ES-I3 (cell line): ENCODE data around the gene SLC12A4.
"Not testable (repeated sequence)": the region's sequence is repeated elsewhere in the genome, so short reads cannot be mapped to it uniquely, and the experiment has no call there.

Experiments used
- H3K36me3 ChIP-seq: 2 replicates; pipeline ENCODE4 v1.6.1; 2013; ENCODE audit warnings: mild to moderate bottlenecking, low read length, control low read depth, moderate library complexity; ENCODE audit not compliant: insufficient read depth
- H3K4me1 ChIP-seq: 2 replicates; pipeline ENCODE4 v1.6.1; 2013; ENCODE audit warnings: mild to moderate bottlenecking, control low read depth, low read length; ENCODE audit not compliant: insufficient read depth
- H3K9ac ChIP-seq: 2 replicates; pipeline ENCODE4 v1.6.1; 2013; ENCODE audit warnings: low read depth, mild to moderate bottlenecking, low read length, moderate library complexity
- H3K9me3 ChIP-seq: 2 replicates; pipeline ENCODE4 v1.6.1; 2013; ENCODE audit warnings: mild to moderate bottlenecking, low read length, moderate library complexity; ENCODE audit not compliant: control insufficient read depth, insufficient read depth

Gene SLC12A4

DNA sequence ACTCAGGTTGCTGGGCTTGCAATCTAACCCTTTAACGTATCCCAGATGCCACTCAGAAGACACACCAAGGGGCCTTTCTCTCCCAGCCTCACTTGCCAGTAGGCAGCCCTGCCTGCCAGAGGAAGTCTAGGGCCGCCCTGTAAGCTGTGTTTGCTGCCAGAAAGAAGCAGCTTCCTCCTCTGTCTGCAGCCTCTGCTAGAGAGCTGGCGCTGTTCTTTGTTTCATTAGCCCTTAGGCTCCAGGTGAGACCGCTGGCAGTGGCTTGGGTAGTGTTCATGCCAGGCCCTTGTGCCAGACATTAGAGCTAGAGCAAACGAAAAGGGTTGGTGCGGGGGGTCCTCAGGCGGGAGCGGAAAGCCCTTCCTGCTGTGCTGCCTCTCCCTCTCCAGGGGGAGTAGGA lies 45.7 kb downstream of the SLC12A4 start:
- H3K36me3 ChIP-seq: peaks cover 7% of the 10 kb centered on the region
- H3K9ac ChIP-seq: no peak overlapping the region
- no peaks in the 10 kb centered on the region for H3K9me3 ChIP-seq
- peaks cover under 1% of the 10 kb centered on the region; the same call in 1 of the 2 replicates for H3K4me1 ChIP-seq

DNA sequence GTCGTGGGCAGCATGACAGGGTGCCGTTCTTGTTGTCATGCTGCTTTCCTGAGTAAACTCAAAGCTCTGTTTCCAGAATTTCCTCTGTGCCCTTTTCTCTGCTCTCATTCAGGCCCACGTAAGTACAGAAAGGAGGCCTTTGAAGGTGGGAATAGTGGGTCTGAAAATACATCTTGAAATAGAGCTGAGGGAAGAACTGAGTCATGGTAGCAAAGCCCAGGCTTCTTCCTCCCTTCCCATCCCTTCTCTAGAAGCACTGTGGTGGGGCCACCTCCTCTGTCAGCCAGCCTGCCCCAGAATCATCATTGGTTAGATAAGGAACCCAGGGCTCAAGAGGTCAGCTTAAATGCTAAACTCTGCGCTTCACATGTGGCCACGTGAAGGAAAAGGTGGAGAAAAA lies 46.2 kb downstream of the SLC12A4 start:
- Histone ChIP-seq H3K4me1 (peaks cover 6% of the 10 kb centered on the region; the same call in 1 of the 2 replicates), H3K36me3 (peaks cover 7% of the 10 kb centered on the region)

DNA sequence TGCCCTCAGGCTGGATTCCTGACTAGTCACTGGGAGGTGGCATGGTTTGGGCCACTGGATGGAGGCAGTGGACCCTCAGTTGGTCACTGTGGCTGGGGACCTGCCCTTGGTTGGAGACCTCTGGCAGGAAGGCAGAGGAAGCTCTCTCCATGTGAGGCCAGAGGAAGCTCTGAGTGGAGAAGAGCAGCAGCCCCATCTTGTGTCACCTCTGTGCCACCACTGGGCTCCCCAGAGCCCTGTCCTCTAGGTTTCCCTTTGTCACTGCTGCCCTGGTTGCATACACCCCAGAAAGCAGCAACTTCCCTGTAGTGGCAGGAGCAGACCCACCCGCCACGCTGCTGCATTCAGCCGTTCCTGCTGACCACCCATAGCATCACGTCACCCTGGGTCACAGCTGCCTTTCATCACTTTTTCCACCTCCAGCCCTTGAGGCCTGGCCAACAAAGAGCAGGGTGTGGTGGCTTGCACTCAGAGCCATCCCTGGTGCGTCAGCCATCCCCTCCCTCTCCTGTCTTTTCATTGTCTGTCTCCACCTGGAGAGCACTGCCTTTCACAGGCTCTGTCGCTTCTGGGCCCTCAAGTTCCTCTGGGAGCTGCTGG lies 48.7 kb downstream of the SLC12A4 start:
- Histone ChIP-seq H3K36me3 (peaks cover 7% of the 10 kb centered on the region), H3K9ac (no peak overlapping the region), H3K9me3 (no peaks in the 10 kb centered on the region), H3K4me1 (peaks cover 16% of the 10 kb centered on the region)

More for the DNA sequence above, 46.2 kb downstream of the SLC12A4 start:
- Histone ChIP-seq H3K9me3 (no peaks in the 10 kb centered on the region), H3K9ac (no peak overlapping the region)

DNA sequence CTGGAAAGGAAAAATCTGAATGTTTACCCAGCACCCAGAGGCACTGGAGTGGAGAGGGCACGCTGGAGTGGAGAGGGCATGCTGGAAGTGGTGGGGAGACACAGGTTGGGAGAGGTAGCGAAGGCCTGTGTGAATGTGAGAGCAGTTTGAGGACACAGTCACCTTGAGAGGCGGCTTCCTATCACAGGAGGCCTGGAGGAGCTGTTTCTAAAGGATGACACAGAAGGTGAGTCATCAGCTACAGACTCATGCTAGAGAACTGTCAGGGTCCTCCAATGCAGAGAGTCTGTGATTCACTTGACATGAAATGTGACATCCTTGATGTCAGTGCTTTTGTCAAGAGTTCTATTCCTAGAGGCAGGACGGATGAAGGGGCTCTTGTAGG lies 50.6 kb downstream of the SLC12A4 start:
- Histone ChIP-seq H3K9ac (no peak overlapping the region), H3K4me1 (peaks cover 17% of the 10 kb centered on the region), H3K36me3 (peaks cover 7% of the 10 kb centered on the region), H3K9me3 (no peaks in the 10 kb centered on the region)

DNA sequence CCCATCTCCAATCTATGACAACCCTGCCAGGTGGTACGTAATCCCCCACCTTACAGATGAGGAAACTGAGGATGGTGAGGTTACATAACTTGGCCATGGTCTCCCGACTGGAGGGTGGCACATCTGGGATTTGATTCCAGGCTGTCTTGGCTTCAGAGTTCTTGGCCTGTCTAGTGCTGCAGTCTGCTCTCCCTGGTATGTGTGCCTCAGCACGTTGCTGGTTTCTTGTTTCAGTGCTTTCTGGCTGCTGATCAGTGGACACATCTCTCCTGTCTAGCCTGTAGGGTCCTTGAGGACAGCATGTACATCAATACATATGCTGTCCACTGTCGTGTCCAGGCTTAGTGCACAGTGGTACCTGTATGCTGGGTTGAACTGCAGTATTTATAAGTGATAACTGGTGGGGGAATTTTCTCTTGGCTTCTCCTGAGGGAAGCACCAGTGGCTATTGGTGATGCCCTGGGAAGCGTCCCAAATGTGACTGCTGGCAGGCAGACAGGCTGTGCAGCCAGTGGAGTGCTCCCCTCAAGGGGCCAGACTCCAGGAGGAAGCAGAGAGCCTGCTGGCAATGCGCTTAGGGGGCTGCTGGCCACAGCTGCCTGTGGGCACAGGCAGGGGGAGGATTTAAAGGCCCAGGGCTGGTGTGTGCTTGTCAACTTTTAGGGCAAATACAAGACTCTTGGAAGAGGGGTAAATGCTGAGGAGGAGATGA lies 51.1 kb downstream of the SLC12A4 start:
- peaks cover 5% of the 10 kb centered on the region for H3K36me3 ChIP-seq
- no peaks in the 10 kb centered on the region for H3K9me3 ChIP-seq
- H3K4me1 ChIP-seq: peaks cover 17% of the 10 kb centered on the region
- H3K9ac ChIP-seq: no peak overlapping the region

DNA sequence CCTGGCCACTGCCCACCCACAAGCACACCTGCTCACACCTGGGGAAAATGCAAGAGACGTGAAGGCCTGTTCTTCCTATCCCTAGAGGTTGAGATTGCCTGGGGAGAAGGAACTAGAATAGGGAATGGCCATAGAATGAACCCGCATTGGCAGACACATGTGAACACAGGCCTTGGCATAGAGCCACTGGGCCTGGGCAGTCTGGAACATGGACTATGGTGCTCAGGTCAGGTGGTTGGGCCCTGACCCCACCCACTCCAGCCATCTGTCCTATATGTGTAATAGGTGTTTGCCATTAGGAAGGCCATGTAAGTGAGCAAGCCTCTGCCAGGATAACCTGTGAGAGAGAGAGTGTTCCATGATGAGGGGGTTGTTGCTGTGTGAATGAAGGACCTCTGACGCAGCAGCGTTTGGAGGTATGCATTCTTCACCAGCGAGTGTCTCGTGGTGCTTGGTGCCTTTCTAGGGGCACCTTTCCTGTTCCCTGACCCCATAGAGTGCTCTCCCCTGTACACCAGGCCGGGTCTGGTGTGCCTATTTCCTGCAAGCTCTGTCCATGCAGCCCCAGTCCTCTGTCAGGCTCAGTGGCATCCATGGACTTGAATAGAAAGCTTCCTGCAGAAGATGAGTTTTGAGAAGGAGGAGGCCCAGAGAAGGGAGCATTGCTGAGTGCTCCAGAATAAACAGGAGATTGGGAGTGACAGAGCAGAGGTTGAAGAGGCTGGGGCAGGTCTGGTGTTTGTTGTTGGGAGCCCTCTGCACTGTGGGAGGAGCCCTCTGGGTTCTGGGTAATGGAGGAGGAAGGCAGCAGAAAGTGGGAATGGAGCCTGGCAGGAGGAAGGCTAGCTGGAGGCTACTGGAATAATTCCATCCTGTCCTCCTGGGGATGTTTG lies 52.4 kb downstream of the SLC12A4 start:
- H3K4me1 ChIP-seq: peaks cover 17% of the 10 kb centered on the region
- no peak overlapping the region for H3K9ac ChIP-seq
- H3K9me3 ChIP-seq: no peaks in the 10 kb centered on the region
- H3K36me3 ChIP-seq: no peaks in the 10 kb centered on the region; the same call in 1 of the 2 replicates

DNA sequence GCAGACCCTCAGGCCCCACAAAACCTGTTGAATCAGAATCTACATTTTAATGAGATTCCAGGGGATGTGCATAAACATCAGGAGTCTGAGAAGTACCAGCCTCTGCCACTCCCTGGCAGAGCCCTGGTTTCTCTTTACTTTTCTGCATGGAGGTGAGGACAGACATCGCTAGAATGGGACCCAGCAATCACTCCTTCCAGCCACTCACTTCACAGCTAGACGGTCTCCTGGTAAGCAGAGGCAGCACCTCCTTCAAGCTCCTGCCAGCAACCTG lies 53.0 kb downstream of the SLC12A4 start:
- not testable (repeated sequence) for H3K9ac ChIP-seq, H3K36me3 ChIP-seq, H3K9me3 ChIP-seq
- H3K4me1 ChIP-seq: peaks cover 17% of the 10 kb centered on the region

DNA sequence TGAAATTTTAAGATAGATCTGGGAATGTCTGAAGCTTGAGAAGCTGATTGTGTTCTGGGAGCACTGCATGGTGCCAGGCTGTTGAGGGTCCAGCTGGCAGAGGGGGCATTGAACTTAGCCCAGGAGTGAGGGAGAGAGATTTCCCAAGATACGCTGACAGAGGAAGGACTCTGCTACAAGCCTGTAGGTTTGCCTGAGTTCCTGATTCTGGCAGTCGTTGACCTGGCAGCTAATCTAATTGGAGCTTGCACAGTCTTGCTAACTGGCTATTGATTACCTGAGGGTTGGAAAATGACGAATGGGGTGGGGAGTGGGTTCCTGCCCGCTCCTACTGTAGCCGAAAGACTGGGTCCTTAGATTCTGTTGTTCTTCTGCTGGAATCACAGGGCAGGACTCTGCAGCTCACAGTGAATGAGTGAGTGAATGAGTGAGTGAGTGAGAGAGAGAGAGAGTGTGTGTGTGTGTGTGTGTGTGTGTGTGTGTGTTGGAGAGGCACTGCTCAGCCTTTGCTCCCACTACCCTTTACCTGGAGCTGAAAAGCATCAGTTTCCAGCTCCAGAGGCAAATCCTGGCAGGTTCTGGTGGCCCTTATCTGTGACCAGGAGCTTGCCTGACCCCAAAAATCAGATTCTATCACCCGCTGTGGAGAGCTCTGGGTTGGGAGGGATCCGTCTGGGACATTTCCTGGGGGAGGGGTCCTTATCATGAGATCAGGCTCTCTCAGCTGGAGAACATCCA lies 53.5 kb downstream of the SLC12A4 start:
- Histone ChIP-seq H3K9ac (no peak overlapping the region), H3K9me3 (no peaks in the 10 kb centered on the region), H3K36me3 (peaks cover under 1% of the 10 kb centered on the region; the same call in 1 of the 2 replicates), H3K4me1 (peaks cover 17% of the 10 kb centered on the region)

DNA sequence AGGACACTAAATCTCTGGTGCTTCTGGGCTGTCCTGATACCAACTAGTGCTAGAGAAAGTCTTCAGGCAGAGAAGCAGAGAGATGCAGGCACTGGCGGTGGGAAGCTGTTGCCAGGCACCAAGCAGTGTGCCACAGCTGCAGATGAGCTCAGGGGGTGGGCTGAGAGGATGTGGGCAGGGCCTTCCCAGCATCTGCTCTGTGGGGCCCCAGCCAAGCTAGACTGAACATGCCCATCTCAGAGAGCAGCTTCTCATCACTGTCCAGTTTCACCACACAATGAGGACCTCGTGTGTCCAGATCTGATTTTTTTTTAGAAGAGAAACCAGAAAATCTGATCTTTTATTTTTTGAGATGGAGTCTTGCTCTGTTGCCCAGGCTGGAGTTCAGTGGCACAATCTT lies 58.3 kb downstream of the SLC12A4 start:
- Histone ChIP-seq H3K4me1 (peaks cover 6% of the 10 kb centered on the region), H3K9me3 (no peaks in the 10 kb centered on the region), H3K36me3 (peaks cover 9% of the 10 kb centered on the region; the same call in 1 of the 2 replicates), H3K9ac (no peak overlapping the region)

DNA sequence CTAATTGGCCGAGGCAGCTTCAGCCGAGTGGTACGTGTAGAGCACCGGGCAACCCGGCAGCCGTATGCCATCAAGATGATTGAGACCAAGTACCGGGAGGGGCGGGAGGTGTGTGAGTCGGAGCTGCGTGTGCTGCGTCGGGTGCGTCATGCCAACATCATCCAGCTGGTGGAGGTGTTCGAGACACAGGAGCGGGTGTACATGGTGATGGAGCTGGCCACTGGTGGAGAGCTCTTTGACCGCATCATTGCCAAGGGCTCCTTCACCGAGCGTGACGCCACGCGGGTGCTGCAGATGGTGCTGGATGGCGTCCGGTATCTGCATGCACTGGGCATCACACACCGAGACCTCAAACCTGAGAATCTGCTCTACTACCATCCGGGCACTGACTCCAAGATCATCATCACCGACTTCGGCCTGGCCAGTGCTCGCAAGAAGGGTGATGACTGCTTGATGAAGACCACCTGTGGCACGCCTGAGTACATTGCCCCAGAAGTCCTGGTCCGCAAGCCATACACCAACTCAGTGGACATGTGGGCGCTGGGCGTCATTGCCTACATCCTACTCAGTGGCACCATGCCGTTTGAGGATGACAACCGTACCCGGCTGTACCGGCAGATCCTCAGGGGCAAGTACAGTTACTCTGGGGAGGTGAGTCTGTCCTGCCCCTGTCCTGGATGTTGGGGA lies 59.2 kb downstream of the SLC12A4 start:
- Histone ChIP-seq H3K9ac (no peak overlapping the region), H3K9me3 (no peaks in the 10 kb centered on the region), H3K36me3 (peaks cover 9% of the 10 kb centered on the region; the same call in 1 of the 2 replicates), H3K4me1 (no peaks in the 10 kb centered on the region)

DNA sequence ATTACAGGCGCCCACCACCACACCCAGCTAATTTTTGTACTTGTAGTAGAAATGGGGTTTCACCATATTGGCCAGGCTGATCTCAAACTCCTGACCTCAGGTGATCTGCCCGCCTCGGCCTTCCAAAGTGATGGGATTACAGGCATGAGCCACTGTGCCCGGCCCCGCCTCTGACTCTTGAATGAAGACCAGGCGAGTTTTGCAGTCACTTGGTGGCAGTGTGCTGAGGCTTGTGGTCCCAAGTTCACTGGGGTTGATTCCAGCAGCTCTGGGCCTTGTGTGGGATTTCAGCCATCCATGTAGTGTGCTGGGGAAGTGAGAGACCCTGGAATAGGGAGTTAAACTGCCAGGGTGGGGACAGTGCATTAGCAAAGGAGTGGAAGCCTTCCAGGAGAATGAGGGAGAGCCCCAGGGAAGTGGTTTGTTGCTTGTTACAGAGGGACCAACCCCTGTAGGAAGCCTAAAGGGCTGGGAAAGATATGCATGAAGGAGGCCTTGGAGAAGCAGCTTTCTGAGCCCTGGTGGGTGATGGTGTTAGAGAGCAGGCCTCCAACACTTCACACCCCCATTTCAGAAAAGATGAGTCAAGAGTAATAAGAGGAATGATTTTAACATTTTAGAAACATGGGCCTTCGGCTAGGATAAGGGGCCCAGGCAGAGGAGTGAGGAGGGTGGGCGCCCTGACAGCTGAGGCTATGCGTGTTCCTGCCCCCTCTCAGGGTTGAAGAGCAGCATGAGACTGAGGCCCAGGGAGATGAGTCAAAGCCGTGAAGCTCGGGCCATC lies 60.8 kb downstream of the SLC12A4 start:
- Histone ChIP-seq H3K9me3 (no peaks in the 10 kb centered on the region), H3K9ac (no peak overlapping the region), H3K4me1 (no peaks in the 10 kb centered on the region), H3K36me3 (peaks cover 9% of the 10 kb centered on the region; the same call in 1 of the 2 replicates)

DNA sequence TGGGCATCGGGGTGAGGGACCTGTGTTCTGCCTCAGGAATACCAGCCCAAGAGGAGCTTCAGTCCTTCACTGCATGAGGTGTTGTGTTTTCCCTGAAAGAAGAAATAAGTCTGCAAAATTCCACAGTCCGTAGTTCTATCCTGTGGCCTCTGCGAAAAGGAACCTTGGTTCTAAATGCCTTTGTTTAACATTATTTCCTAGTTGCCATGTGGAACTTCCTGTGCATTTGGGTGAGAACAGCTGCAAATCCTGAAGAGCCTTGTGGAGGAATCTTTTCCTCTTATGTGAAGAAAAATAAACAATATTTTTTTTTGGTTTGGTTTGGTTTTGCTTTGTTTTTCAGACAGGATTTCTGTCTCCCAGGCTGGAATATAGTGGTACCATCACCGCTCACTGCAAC lies 65.6 kb downstream of the SLC12A4 start:
- Histone ChIP-seq H3K4me1 (no peaks in the 10 kb centered on the region), H3K36me3 (no peaks in the 10 kb centered on the region), H3K9ac (no peak overlapping the region), H3K9me3 (no peaks in the 10 kb centered on the region)

DNA sequence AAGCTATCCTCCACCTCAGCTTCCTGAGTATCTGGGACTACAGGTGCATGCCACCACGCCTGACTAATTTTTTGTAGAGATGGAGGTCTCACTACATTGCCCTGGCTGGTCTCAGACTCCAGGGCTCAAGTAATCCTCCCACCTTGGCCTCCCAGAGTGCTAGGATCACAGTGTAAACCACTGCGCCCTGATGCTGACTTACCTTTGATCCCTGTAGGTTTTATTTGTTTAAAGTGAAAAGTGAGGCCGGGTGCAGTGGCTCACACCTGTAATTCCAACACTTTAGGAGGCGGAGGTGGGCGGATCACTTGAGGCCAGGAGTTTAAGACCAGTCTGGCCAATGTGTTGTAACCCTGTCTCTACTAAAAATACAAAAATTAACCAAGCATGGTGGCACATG lies 66.7 kb downstream of the SLC12A4 start:
- Histone ChIP-seq H3K4me1 (no peaks in the 10 kb centered on the region), H3K36me3 (no peaks in the 10 kb centered on the region), H3K9me3 (no peaks in the 10 kb centered on the region), H3K9ac (no peak overlapping the region)
